ENCODE measurements around the gene ST6GALNAC1.

ST6GALNAC1 gene, protein sequence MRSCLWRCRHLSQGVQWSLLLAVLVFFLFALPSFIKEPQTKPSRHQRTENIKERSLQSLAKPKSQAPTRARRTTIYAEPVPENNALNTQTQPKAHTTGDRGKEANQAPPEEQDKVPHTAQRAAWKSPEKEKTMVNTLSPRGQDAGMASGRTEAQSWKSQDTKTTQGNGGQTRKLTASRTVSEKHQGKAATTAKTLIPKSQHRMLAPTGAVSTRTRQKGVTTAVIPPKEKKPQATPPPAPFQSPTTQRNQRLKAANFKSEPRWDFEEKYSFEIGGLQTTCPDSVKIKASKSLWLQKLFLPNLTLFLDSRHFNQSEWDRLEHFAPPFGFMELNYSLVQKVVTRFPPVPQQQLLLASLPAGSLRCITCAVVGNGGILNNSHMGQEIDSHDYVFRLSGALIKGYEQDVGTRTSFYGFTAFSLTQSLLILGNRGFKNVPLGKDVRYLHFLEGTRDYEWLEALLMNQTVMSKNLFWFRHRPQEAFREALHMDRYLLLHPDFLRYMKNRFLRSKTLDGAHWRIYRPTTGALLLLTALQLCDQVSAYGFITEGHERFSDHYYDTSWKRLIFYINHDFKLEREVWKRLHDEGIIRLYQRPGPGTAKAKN
- total RNA-seq: 0.35 to 0.82 reads per million in 2 donors

DNA sequence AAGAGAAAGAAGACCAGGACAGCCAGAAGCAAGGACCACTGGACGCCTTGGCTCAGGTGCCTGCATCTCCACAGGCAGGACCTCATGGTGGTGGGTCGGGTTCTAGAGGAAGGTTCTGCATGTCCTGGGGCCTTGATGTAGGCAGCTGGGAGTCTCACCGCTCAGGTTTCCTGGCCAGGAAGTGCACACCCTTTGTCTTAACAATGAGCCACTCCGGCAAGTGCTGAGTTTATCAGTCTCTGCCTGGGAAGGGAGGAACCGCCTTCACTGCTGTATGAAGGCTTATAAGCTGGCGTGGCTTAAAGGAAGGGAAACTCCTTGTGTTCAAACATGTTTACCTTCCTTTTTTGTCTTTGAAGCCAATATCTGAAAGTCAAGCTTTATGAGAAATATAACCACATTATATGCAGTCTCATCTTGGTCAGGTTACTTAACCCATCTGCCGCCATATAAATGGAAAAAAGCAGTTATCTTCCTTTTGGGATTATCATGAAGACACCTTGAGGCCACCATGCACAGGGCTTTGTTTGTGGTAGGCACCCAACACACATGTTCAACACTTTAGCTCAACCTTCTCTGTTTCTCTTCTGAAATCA, at the start of gene ST6GALNAC1:
TSS of gene ST6GALNAC1 (minus strand) at position 205 of the 596 bp plus-strand sequence. CDS start at position 86, 119 bp downstream.
- DNase-seq: no peak

DNA sequence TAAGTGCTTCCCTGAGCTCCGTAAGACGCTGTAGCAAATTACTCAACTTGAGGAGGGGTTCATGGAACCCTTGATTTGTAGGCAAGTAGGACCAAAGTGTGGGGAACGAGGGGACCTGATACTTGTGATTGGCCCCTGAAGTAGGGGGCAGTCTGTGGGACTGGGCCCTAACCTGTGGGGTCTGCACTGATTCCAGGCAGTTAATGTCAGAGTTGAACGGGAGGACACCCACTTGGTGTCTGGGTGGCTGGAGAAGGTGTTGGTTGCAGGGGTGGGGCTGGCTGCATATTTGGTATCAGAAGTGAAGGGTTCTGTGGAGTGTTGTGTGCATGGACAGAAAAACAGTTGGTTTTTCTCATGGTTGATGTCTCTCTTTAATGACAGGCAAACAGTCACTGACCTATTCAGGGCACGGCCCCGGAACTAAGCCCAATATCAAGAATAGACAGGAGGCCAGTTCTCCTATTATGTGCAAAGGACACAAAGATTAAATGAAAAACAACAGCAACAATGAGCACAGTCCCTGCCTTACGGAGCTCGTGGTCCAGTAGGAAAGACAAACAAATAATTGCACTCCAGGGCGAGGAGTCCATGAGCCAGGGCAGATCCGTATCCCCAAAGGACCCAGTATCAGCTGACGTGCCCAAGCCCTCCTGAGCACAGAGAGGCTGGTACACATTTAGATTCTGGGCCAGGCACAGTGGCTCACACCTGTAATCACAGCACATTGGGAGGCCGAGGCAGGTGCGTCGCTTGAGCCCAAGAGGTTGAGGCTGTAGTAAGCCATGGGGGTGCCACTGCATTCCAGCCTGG, 48.0 kb upstream of the ST6GALNAC1 start:
- no peak for DNase-seq

DNA sequence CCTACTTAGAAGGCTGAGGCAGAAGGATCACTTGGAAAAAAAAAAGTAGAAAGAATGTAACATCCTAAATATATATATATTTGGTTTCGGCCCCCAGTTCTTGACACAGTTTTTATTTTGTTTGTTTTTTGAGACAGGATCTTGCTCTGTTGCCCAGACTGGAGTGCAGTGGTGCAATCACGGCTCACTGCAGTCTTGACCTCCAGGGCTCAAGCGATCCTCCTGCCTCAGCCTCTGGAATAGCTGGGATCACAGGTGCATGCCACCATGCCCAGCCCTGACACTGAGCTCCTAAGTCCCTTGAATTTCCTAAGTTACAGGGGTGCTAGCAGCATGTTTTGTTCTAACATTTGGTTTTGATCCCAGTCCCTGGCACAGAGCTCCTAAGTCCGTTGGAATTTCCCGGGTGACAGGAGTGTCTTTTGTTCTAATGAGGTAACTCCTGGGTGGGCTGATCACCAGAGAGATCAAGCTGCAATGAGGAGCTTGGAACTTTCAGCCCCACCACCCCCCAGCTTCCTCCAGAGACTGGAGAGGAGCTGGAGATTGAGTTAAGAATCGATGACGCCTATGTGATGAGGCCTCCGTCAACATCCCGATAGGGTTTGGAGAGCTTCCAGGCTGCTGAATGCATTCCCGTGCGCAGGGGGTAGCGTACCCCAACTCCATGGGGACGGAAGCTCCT, 47.2 kb upstream of the ST6GALNAC1 start:
- DNase-seq: no peak

DNA sequence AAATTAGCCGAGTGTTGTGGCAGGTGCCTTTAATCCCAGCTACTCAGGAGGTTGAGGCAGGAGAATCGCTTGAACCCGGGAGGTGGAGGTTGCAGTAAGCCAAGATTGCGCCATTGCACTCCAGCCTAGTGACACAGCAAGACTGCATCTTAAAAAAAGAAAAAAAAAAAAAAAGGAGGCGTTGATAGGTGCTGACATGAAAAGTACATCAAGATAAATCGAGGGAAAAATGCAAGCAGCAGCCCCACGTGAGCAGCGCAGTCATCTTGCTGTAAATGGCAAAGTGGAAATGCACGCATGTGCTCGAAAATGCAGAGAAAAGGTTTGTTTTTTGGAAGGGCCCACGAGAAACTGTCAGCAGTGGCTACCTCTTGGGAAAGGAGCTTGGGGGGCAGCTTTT, 46.3 kb upstream of the ST6GALNAC1 start:
- DNase-seq: no peak

DNA sequence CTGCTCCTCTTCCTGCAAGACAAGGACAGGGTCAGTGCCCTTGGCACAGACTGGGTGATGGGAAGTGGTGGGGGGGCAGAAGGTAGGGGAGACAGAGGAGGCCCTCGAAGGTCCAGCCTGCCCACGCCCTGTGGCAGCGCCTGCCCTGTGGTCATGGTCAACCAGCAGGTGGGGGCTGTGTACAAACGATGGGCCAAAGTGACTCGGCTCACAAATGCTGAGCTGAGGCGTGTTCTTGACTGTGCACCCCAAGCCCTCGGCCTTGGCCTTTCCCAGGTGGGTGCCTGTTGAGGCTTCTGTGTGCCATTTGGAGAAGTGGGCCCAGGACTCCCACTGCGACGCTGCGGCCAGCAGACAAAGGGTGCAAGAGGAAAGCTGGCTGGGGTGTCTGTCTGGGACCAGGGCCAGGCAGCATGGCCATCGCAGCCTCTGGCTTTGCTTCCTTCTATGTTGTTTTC, 44.6 kb upstream of the ST6GALNAC1 start:
- no peak for DNase-seq

DNA sequence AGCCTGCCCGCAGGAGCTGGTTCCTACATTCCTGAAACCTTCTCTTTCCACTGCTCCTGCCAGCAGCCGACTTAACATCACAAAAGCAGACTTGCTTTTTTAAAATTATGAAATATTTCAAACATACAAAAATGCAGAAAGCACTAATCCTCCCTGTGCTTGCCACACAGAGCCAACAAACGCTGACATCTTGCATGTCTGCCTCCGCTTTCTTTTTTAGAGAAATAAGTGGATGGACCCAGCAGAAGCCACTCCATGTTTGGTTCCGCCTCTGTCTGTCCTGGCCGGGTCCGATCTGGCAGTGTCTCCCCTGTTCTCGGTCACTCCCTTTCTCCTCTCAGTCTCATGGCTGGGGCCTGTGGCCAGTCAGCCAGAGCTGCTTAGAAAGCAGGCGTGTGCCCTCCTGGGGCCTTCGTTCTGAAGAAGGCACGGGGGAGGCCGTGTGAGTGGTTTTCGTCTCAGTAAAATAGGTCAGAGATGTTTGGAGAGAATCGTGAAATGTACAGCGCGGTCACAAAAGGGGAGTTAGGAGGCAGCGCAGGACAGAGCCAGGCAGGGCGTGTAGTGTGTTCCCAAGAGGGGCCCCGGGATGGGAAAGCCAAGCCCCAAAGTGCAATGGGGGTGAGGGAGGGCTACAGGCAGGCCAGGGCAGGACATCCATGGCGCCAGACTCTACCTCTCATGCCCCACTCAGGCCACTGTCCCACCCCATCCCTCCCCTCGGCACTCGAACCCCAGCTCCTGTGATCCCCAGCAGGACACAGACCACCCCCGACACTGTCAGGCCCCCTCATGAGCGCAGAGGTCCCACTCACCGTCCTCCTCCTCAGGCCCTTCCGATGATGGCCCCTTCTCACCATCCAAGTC, 44.0 kb upstream of the ST6GALNAC1 start:
- DNase-seq: no peak

DNA sequence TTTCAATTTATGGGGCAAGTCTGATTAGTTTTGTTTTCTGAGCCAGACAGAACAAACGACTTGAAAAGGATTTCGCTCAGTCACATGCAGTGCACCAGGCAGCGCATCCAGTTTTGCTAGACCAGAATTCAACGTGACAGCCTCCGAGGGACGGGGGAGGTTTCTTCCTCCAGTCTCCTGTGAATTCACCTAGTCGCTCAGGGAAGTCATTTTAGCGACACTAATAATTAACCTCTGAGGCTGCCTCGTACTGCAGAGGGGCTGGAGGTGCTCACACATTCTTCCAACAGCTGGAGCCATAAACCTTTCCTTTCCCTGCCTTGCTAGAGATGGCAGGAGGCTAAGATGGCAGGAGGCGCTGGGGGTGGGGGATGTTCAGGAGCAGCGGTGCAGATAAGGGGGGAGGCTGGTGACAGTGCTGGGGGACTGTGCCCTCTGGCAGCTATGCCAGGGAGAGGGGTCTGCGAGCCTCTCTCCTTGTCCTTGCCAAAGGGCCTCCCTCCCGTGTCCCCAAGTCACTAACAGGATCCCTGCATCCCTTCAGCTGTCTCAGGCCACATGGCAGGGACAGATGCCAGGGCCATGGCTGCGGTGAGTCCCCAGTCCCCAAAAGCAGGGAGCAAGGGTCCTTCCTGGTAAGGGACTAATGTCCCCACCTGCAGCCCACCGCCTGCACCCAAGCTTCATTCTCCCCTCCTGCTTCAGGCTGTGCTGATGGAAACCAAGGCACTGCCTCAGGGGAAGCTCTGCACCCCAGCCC, 43.2 kb upstream of the ST6GALNAC1 start:
- DNase-seq: no peak

DNA sequence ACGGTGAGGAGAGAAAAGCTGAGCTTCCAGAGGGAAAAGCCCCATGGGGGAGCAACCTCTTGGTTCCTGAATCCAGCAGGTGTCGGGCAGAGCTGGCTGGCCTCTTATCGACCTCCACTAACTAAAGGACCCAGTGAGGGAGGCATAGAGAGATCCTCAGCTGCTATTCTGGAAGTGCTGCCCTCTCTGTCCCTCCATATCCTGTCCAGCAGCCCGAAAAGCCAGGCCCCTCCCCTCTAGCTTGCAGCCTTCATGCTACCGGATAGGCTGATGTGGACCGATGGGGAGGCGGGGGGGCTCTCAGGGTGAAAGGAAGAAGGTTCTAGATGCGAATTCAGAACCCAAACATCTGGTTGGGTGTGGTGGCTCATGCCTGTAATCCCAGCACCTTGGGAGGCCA, 42.3 kb upstream of the ST6GALNAC1 start:
- no peak for DNase-seq

DNA sequence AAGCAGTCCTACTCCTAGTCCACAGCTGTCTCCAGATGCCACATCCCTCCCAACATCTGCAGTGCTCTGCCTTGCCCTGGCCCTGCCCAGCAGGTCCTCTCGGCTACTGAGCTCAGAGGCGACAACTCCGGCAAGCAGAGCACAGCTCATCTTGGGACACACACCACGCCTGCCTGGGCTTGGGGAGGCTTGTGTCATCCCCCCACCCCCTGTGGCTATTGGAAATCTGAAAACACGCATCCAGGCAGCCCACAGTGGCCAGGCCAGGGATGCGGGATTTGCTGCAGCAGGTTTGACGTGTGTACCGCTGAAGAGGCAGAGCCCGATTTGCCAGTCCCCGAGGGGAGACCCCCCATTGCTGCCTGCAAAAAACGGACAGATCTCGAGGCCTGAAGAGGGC, 41.8 kb upstream of the ST6GALNAC1 start:
- DNase-seq: no peak

DNA sequence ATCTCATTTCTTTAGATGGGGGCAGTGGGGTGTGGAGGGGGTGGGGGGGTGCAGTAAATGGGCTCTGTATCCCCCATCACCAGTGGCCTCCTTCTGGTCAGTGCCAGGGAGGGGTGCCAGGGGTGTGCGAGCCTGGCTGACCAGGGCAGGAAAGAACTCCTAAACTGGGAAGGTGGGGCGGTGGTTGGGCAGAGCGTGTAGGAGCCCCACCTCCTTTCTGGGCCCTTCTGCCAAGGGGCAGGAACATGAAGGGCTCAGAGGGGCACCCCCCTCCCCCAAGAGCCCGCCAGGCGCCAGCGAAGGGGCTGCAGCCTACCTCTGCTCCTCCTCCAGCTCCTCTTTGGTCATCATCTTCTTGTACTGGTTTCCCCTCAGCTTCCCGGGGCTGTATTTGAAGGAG, 41.2 kb upstream of the ST6GALNAC1 start:
- DNase-seq: no peak

DNA sequence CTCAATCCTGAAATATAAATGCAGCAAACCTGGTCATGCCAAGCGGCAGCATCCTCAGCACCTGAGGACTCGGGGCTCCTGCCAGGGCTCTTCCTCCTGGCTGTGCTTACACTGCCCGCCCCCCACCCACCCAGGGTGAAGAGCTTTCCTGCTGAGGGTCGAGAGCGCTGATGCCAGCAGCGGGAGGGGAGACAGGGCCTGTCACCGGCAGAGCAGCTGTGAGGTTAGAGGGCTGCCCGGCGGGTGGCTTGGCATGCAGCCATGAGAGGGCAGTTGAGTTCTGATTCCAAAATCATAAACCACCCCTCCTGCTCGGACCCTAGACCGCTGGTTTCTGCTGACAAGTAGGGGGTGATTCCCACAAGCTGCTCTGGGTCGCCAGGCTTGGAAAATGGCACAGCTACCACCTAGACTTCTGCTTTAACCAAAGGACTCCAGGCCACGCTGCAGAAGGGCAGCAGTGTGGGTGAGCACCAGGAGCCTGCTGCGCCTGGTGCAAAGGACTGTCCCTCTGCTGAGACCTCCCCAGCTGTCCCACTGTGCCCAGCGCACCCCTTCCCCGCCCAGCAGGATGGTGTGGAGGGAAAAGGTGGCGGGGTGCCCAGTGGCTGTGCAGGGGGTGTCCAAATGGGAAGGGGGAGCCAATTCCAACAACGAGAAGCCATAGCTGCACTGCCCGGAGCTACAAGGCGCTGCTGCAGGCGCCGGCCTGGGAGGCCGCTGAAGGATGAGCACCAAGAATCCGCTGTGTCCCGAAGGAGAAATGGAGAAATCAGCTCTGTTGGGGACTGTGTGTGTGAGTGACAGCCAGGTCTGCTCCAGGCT, 40.6 kb upstream of the ST6GALNAC1 start:
- no peak for DNase-seq

DNA sequence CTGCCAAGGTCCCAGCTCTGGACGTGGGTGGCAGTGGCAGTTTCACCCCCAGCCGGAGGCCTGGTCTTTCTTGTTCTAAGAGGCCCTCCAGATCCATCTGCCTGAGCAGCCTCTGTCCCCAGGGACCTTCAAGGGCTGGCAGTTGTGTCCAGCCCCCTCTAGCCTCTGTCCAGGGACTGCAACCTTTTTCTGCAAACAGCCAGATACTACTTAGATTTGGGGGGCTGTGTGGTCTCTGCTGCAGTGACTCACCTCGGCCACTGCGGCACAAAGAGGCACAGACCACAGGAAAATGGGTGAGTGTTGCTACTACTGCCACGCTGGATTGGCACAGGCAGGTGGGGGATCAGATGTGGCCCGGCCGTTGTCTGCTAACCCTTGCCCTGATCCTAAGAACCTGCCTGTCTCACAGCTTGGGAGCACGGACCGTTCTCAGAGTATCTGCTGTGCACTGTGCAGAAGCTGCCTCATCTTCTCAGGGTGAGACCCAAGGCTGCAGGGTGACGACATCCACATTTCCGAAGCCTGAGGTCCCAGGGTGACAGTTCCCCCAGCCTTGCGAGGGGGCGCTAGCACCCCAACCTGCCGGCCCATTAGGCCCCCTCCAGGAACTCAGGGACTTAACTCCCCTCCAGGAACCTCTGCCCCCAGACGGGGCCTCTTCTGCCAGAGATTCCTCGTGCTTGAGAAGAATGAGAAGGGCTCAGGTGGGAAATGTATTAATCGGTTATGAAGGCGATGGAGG, 39.6 kb upstream of the ST6GALNAC1 start:
- DNase-seq: no peak

DNA sequence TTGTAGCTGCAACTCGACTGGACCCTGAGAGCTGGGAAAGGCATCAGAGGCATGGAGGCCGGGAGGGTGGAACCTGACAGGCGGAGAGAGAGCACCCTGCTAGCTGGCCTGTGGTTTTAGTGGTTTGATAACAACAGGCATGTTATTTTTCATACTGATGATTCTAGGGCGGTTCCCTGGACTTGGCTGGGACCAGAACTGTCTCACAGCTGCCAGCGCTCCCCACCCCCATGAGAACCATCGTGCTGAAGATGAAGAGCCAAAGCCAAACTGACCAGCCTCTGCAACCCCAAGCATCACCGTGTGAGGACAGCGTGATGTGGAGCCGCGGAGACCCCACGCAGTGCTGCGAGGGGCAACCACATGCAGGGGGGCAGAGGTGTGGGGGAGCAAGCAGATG, 38.7 kb upstream of the ST6GALNAC1 start:
- DNase-seq: no peak

DNA sequence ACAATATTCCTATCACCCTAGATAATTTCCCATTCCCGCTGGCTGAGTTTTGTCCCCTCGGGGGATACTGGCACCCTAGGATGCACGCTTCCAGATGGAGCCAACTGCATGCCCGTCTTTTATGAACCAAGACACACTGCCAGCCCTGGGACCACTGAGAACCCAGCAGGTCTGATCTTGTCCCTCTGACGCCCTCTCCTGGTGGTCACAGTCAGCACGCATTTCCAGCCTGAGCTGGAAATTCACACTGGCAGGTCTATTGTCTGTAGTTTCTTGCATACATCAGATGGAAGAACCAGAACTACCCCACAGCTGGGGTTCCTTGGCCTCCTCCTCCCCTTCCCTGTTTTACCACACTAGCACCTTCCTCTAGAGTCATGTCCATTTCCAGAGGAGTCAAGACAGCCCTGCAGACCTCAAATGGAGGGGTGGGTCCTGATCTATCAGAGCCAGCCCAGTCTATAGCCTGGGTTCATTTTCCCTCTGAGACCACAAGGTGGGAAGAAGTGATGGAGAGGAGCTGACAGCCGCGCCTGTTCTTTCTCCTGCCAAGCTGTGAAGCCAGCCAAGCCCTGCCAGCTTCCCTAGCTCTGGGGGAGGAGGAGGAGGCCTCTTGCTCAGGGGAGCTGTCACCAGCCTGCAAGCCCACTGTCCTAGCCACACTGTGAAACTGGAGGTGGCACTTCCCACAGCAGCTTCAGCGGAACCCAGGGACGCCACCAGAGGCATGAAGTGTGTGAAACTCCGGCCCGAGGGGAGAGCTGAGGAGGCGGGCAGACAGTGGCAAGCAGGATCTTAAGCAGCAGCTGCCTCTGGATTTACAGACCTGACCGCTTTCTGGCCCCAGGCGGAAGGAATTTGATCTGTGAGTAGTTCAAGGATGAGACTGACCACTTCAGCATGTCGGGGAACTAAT, 37.9 kb upstream of the ST6GALNAC1 start:
- DNase-seq: no peak

DNA sequence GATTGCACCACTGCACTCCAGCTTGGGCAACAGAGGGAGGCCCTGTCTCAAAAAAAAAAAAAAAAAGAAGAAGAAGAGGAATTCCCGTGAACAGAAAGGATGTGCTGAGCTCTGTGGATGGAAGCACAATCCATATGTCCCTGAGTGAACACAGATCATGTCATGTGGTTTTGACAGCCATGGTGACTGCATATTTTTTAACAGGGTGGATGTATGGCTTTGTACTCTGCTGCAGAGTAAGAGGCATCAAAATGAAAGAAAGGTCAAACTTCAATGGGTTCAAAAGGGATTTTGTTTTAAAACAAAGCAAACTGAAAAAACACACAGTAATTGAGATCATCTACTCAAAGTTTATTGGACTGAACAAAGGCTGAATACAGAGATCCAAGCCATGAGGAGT, 35.7 kb upstream of the ST6GALNAC1 start:
- DNase-seq: no peak

DNA sequence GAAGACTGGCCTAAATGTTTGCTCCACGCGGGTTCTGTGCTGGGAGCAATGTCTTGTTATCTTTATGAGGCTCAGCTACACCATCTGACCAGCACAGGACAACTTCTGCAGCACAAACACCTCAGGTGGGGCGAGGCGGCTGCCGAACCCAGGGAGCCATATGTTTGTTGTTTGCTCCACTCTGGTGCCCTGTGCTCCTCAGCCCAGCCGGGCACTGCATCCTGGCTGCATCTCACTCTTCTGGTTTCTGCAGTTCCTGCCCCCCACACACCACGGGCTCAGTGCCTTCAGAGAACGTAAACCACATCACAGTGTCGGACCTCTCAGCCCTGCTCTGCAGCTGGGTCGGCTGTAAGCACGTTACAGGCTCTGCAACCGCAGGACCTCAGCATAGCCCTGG, 34.8 kb upstream of the ST6GALNAC1 start:
- no peak for DNase-seq

DNA sequence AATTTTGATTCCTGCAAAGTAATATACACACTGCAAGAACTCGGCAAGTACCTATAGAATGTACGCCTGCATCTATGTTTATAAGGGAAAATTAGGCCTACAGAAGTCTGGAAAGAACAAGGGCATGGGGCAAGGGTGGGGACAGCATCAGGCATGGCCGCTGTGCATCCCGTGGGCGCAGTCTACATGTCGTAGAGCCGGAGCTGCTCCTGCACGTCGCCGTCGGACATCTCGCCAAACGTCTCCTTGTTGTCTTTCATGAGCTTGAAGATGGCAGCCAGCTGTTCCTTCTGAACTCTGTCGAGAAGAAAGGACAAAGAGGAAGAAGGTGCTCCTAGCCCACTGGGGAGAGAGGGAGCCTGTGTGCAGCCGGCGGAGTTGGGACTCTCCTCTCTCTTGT, 33.8 kb upstream of the ST6GALNAC1 start:
- no peak for DNase-seq

DNA sequence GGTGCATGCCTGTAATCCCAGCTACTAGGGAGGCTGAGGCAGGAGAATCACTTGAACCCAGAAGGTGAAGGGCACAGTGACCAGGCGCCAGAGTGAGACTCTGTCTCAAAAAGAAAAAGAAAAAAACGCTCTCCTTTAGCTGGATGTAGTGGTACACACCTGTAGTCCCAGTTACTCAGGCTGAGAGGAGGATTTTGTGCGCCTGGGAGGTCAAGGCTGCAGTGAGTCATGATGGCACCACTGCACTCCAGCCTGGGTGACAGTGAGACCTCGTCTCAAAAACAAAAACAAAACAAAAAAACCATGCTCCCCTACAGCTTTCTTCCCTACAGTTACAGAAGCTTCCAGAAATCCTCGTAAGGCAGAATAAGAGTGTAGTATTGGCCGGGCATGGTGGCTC, 33.1 kb upstream of the ST6GALNAC1 start:
- DNase-seq: no peak

Data from activated gamma-delta T cell (primary cell).